ENCODE results near the gene CYP2C18.

GRCh38 chr10:94777886-94778458 lies 94.4 kb downstream of the CYP2C18 start:
- TF ChIP-seq CTCF (IDR thresholded peaks at IDR 0.05) = no peak
- TF ChIP-seq POLR2A (IDR thresholded peaks at IDR 0.05) = no peak
